Type B pancreatic cell (in vitro differentiated cells): ENCODE results near the gene TBCK. TPM values are rescaled to one million over a fixed set of nuclear protein-coding genes. Genes with fewer than 3 reads are reported as not detected.

Source experiments
- DNase-seq: peaks from one replicate; pipeline ENCODE4 v3.0.0; 2021; ENCODE audit warnings: mixed read lengths; ENCODE audit not compliant: unreplicated experiment; ENCODE audit errors: extremely low spot score
- H3K27ac Mint-ChIP-seq: 2 replicates; pipeline ENCODE4 v1.8.0; 2021; ENCODE audit warnings: mild to moderate bottlenecking, mixed read lengths
- H3K27me3 Mint-ChIP-seq: 2 replicates; pipeline ENCODE4 v1.8.0; 2021; ENCODE audit warnings: mixed read lengths
- H3K36me3 Mint-ChIP-seq: 2 replicates; pipeline ENCODE4 v1.8.0; 2021; ENCODE audit warnings: mixed read lengths
- H3K4me1 Mint-ChIP-seq: one replicate; pipeline ENCODE4 v1.8.0; 2021; ENCODE audit warnings: mixed read lengths; ENCODE audit not compliant: unreplicated experiment
- H3K4me3 Mint-ChIP-seq: 2 replicates; pipeline ENCODE4 v1.8.0; 2021; ENCODE audit warnings: mild to moderate bottlenecking, mixed read lengths
- H3K9me3 Mint-ChIP-seq: 2 replicates; pipeline ENCODE4 v1.8.0; 2021; ENCODE audit warnings: mixed read lengths
- CTCF ChIP-seq: fragments of 200-600 bp; sonication (generic); conservative IDR thresholded peaks from 2 replicates; pipeline ENCODE4 v1.5.0; 2021; ENCODE audit warnings: antibody characterized with exemption, mild to moderate bottlenecking
- total RNA-seq: library from RNA; stranded (reverse); gene quantifications from 2 replicates; pipeline ENCODE4 v1.2.1, GENCODE V29; 2021; ENCODE audit warnings: low replicate concordance

The TBCK gene
- total RNA-seq, 1 donor from 2014 or later = 59.8 TPM

- H3K4me3 Mint-ChIP-seq = no peak overlapping the region
- H3K27ac Mint-ChIP-seq = no peak overlapping the region
- H3K4me1 Mint-ChIP-seq = no peaks in the 10 kb centered on the region
- no peak for TF ChIP-seq CTCF
- H3K27me3 Mint-ChIP-seq = no peaks in the 10 kb centered on the region
- DNase-seq = no peak
- H3K36me3 Mint-ChIP-seq = peaks cover 3% of the 10 kb centered on the region
- H3K9me3 Mint-ChIP-seq = no peaks in the 10 kb centered on the region
Measured at GRCh38 chr4:106253364-106254129, 62.5 kb downstream of the TBCK start.

GRCh38 chr4:106247600-106247999, 68.4 kb downstream of the TBCK start:
- H3K36me3 Mint-ChIP-seq = peaks cover 13% of the 10 kb centered on the region
- H3K4me3 Mint-ChIP-seq = no peak overlapping the region
- no peaks in the 10 kb centered on the region for H3K9me3 Mint-ChIP-seq
- H3K27me3 Mint-ChIP-seq = no peaks in the 10 kb centered on the region
- DNase-seq = no peak
- no peak for TF ChIP-seq CTCF
- H3K27ac Mint-ChIP-seq = no peak overlapping the region
- no peaks in the 10 kb centered on the region for H3K4me1 Mint-ChIP-seq

- Mint-ChIP-seq H3K27ac (no peak overlapping the region), H3K36me3 (peaks cover 13% of the 10 kb centered on the region), H3K9me3 (no peaks in the 10 kb centered on the region), H3K4me3 (no peak overlapping the region), H3K4me1 (no peaks in the 10 kb centered on the region), H3K27me3 (no peaks in the 10 kb centered on the region)
- no peak for DNase-seq
- TF ChIP-seq CTCF = no peak
Measured at GRCh38 chr4:106246441-106246840, 69.6 kb downstream of the TBCK start.

- no peaks in the 10 kb centered on the region for H3K4me1 Mint-ChIP-seq
- peaks cover 13% of the 10 kb centered on the region for H3K36me3 Mint-ChIP-seq
- TF ChIP-seq CTCF = no peak
Measured at GRCh38 chr4:106245176-106245575, 70.8 kb downstream of the TBCK start.

GRCh38 chr4:106240699-106241098, 75.3 kb downstream of the TBCK start:
- peaks cover 9% of the 10 kb centered on the region for H3K36me3 Mint-ChIP-seq
- no peaks in the 10 kb centered on the region for H3K9me3 Mint-ChIP-seq
- H3K4me3 Mint-ChIP-seq = no peak overlapping the region
- H3K4me1 Mint-ChIP-seq = peaks cover 6% of the 10 kb centered on the region
- TF ChIP-seq CTCF = no peak
- no peak overlapping the region for H3K27ac Mint-ChIP-seq
- H3K27me3 Mint-ChIP-seq = no peaks in the 10 kb centered on the region
- DNase-seq = no peak

More at GRCh38 chr4:106245176-106245575, 70.8 kb downstream of the TBCK start:
- Mint-ChIP-seq H3K4me3 (no peak overlapping the region), H3K27ac (no peak overlapping the region), H3K9me3 (no peaks in the 10 kb centered on the region), H3K27me3 (no peaks in the 10 kb centered on the region)
- DNase-seq = no peak
